ENCODE data around the gene GPR27. TPM values are rescaled to one million over a fixed set of nuclear protein-coding genes. Genes with fewer than 3 reads are reported as not detected.

The GPR27 gene
- total and polyA plus RNA-seq, 5 donors from 2014 or later: 0.30 to 1.4 (median 0.92) TPM; not detected in 1

DNA sequence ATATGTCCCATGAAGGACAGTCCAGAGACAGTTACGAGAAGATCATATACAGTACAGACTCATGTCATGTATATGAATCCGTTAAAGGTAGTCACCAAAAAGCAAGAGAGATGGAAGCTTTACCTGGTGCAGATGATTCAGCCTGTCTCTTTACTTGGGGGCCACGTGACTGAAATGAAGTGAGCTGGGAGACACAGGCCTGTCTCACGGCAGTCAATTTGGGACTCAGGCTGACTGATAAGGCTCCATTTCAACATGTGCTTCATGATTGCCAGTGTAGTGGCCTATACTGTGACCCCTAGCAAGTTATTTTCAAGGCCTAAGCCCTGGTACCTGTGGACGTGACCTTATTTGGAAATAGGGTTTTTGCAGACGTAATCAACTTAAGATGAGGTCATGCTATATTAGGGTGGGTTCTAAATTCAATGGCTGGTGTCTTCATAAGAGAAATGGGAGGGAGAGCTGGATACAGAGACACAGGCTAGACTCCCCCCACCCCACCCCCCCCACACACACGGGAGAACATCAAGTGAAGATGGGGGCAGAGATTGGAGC lies 34.3 kb downstream of the GPR27 start:
- Histone ChIP-seq H3K9me3 (ENCODE audit: control insufficient read depth in 2 of 2, low read length in 2 of 2) (no peaks in the 10 kb centered on the region), H3K36me3 (ENCODE audit: control insufficient read depth, insufficient read depth, low read length) (no peaks in the 10 kb centered on the region), H3K4me1 (ENCODE audit: control insufficient read depth, insufficient read depth, low read length, poor library complexity, severe bottlenecking) (peaks cover 16% of the 10 kb centered on the region), H3K27ac (ENCODE audit: insufficient read depth, low read length, poor library complexity, severe bottlenecking) (no peak overlapping the region), H3K27me3 (ENCODE audit: control insufficient read depth, insufficient read depth, low read length) (peaks cover 18% of the 10 kb centered on the region), H3K4me3 (ENCODE audit: low read depth, low read length) (no peak overlapping the region)
- Mint-ChIP-seq H3K9me3 (peaks cover 0 to 2% (median 0%) of the 10 kb centered on the region in 7 donors), H3K4me3 (no peak overlapping the region), H3K27ac (no peak overlapping the region), H3K27me3 (peaks cover 48% of the 10 kb centered on the region), H3K4me1 (peaks cover 0 to 25% (median 11%) of the 10 kb centered on the region in 4 donors), H3K36me3 (no peaks in the 10 kb centered on the region)
- ATAC-seq (ENCODE audit: low read depth in 2 of 2) (no peak), DNase-seq (no peak)

- DNase-seq: no peak
- H3K27ac ChIP-seq (ENCODE audit: insufficient read depth, low read length, poor library complexity, severe bottlenecking): no peak overlapping the region
- Mint-ChIP-seq H3K4me3 (no peak overlapping the region), H3K27me3 (peaks cover 42% of the 10 kb centered on the region), H3K27ac (no peak overlapping the region), H3K9me3 (peaks cover 0 to 1% (median 0%) of the 10 kb centered on the region in 7 donors), H3K4me1 (peaks cover 0 to 17% (median 4%) of the 10 kb centered on the region in 4 donors), H3K36me3 (no peaks in the 10 kb centered on the region)
- H3K36me3 ChIP-seq (ENCODE audit: control insufficient read depth, insufficient read depth, low read length): no peaks in the 10 kb centered on the region
- H3K9me3 ChIP-seq (ENCODE audit: control insufficient read depth in 2 of 2, low read length in 2 of 2): no peaks in the 10 kb centered on the region
- ATAC-seq (ENCODE audit: low read depth in 2 of 2): no peak
- no peak overlapping the region for H3K4me3 ChIP-seq (ENCODE audit: low read depth, low read length)
- H3K4me1 ChIP-seq (ENCODE audit: control insufficient read depth, insufficient read depth, low read length, poor library complexity, severe bottlenecking): peaks cover 6% of the 10 kb centered on the region
- H3K27me3 ChIP-seq (ENCODE audit: control insufficient read depth, insufficient read depth, low read length): peaks cover 8% of the 10 kb centered on the region
Measured at GRCh38 chr3:71789922-71790321, 36.3 kb downstream of the GPR27 start.

GRCh38 chr3:71791634-71792033 lies 38.0 kb downstream of the GPR27 start:
- no peak overlapping the region for H3K4me3 Mint-ChIP-seq
- no peak for DNase-seq
- H3K9me3 ChIP-seq (ENCODE audit: control insufficient read depth in 2 of 2, low read length in 2 of 2): no peaks in the 10 kb centered on the region
- peaks cover 6% of the 10 kb centered on the region for H3K27me3 ChIP-seq (ENCODE audit: control insufficient read depth, insufficient read depth, low read length)
- H3K4me3 ChIP-seq (ENCODE audit: low read depth, low read length): no peak overlapping the region
- peaks cover 0 to 1% (median 0%) of the 10 kb centered on the region in 7 donors for H3K9me3 Mint-ChIP-seq
- ATAC-seq (ENCODE audit: low read depth in 2 of 2): no peak
- peaks cover 32% of the 10 kb centered on the region for H3K27me3 Mint-ChIP-seq
- H3K4me1 ChIP-seq (ENCODE audit: control insufficient read depth, insufficient read depth, low read length, poor library complexity, severe bottlenecking): no peaks in the 10 kb centered on the region
- H3K4me1 Mint-ChIP-seq: peaks cover 0 to 6% (median 0%) of the 10 kb centered on the region in 4 donors
- H3K36me3 ChIP-seq (ENCODE audit: control insufficient read depth, insufficient read depth, low read length): no peaks in the 10 kb centered on the region
- H3K27ac ChIP-seq (ENCODE audit: insufficient read depth, low read length, poor library complexity, severe bottlenecking): no peak overlapping the region
- H3K36me3 Mint-ChIP-seq: no peaks in the 10 kb centered on the region
- H3K27ac Mint-ChIP-seq: no peak overlapping the region

- H3K27me3 ChIP-seq (ENCODE audit: control insufficient read depth, insufficient read depth, low read length): peaks cover 9% of the 10 kb centered on the region
- Mint-ChIP-seq H3K4me1 (no peaks in the 10 kb centered on the region), H3K27ac (no peak overlapping the region), H3K36me3 (no peaks in the 10 kb centered on the region), H3K27me3 (peaks cover 32% of the 10 kb centered on the region), H3K9me3 (no peaks in the 10 kb centered on the region), H3K4me3 (no peak overlapping the region)
- H3K36me3 ChIP-seq (ENCODE audit: control insufficient read depth, insufficient read depth, low read length): no peaks in the 10 kb centered on the region
- no peak overlapping the region for H3K4me3 ChIP-seq (ENCODE audit: low read depth, low read length)
- no peaks in the 10 kb centered on the region for H3K9me3 ChIP-seq (ENCODE audit: control insufficient read depth in 2 of 2, low read length in 2 of 2)
- no peak overlapping the region for H3K27ac ChIP-seq (ENCODE audit: insufficient read depth, low read length, poor library complexity, severe bottlenecking)
- ATAC-seq (ENCODE audit: low read depth in 2 of 2) (no peak), DNase-seq (no peak)
- H3K4me1 ChIP-seq (ENCODE audit: control insufficient read depth, insufficient read depth, low read length, poor library complexity, severe bottlenecking): no peaks in the 10 kb centered on the region
Measured at GRCh38 chr3:71796290-71796689, 42.6 kb downstream of the GPR27 start.

DNA sequence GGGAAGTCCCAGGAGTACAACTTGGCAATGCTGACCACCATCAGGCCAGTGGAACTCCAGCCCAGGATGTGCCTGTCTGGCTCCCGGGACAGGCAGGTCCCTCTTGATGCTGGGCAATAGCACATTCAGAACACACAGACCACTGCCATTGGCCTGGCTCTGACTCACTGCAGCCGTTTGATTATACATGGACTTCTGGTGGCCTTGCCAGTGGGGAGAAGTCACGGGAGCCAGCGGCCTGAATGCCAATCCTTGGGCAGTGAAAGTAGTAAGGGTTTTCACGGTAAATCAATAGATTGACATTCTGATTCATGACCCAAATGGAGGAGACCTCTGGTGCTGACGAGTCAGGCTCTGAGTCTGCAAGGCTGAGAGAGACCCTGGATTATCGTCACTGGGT lies 43.8 kb downstream of the GPR27 start:
- no peak for DNase-seq
- ATAC-seq (ENCODE audit: low read depth in 2 of 2): no peak
- Histone ChIP-seq H3K9me3 (ENCODE audit: control insufficient read depth in 2 of 2, low read length in 2 of 2) (no peaks in the 10 kb centered on the region), H3K27me3 (ENCODE audit: control insufficient read depth, insufficient read depth, low read length) (peaks cover 9% of the 10 kb centered on the region), H3K27ac (ENCODE audit: insufficient read depth, low read length, poor library complexity, severe bottlenecking) (no peak overlapping the region), H3K4me1 (ENCODE audit: control insufficient read depth, insufficient read depth, low read length, poor library complexity, severe bottlenecking) (no peaks in the 10 kb centered on the region), H3K4me3 (ENCODE audit: low read depth, low read length) (no peak overlapping the region), H3K36me3 (ENCODE audit: control insufficient read depth, insufficient read depth, low read length) (no peaks in the 10 kb centered on the region)
- H3K4me3 Mint-ChIP-seq: no peak overlapping the region
- H3K27ac Mint-ChIP-seq: no peak overlapping the region
- H3K9me3 Mint-ChIP-seq: no peaks in the 10 kb centered on the region
- H3K4me1 Mint-ChIP-seq: no peaks in the 10 kb centered on the region
- peaks cover 35% of the 10 kb centered on the region for H3K27me3 Mint-ChIP-seq
- no peaks in the 10 kb centered on the region for H3K36me3 Mint-ChIP-seq

- DNase-seq (no peak), ATAC-seq (ENCODE audit: low read depth in 2 of 2) (no peak)
- Mint-ChIP-seq H3K36me3 (no peaks in the 10 kb centered on the region), H3K27me3 (peaks cover 35% of the 10 kb centered on the region), H3K27ac (no peak overlapping the region), H3K9me3 (no peaks in the 10 kb centered on the region), H3K4me1 (no peaks in the 10 kb centered on the region), H3K4me3 (no peak overlapping the region)
- Histone ChIP-seq H3K4me3 (ENCODE audit: low read depth, low read length) (no peak overlapping the region), H3K27ac (ENCODE audit: insufficient read depth, low read length, poor library complexity, severe bottlenecking) (no peak overlapping the region), H3K27me3 (ENCODE audit: control insufficient read depth, insufficient read depth, low read length) (peaks cover 6% of the 10 kb centered on the region), H3K36me3 (ENCODE audit: control insufficient read depth, insufficient read depth, low read length) (no peaks in the 10 kb centered on the region), H3K9me3 (ENCODE audit: control insufficient read depth in 2 of 2, low read length in 2 of 2) (no peaks in the 10 kb centered on the region), H3K4me1 (ENCODE audit: control insufficient read depth, insufficient read depth, low read length, poor library complexity, severe bottlenecking) (no peaks in the 10 kb centered on the region)
Measured at GRCh38 chr3:71800023-71800422, 46.4 kb downstream of the GPR27 start.

GRCh38 chr3:71801986-71802385 lies 48.3 kb downstream of the GPR27 start:
- H3K27ac Mint-ChIP-seq: no peak overlapping the region
- no peak overlapping the region for H3K4me3 ChIP-seq (ENCODE audit: low read depth, low read length)
- H3K27ac ChIP-seq (ENCODE audit: insufficient read depth, low read length, poor library complexity, severe bottlenecking): no peak overlapping the region
- no peaks in the 10 kb centered on the region for H3K4me1 ChIP-seq (ENCODE audit: control insufficient read depth, insufficient read depth, low read length, poor library complexity, severe bottlenecking)
- peaks cover 6% of the 10 kb centered on the region for H3K27me3 ChIP-seq (ENCODE audit: control insufficient read depth, insufficient read depth, low read length)
- no peak overlapping the region for H3K4me3 Mint-ChIP-seq
- H3K27me3 Mint-ChIP-seq: peaks cover 30% of the 10 kb centered on the region
- H3K4me1 Mint-ChIP-seq: no peaks in the 10 kb centered on the region
- H3K9me3 Mint-ChIP-seq: no peaks in the 10 kb centered on the region
- DNase-seq (no peak), ATAC-seq (ENCODE audit: low read depth in 2 of 2) (no peak)
- H3K9me3 ChIP-seq (ENCODE audit: control insufficient read depth in 2 of 2, low read length in 2 of 2): no peaks in the 10 kb centered on the region
- H3K36me3 Mint-ChIP-seq: no peaks in the 10 kb centered on the region
- H3K36me3 ChIP-seq (ENCODE audit: control insufficient read depth, insufficient read depth, low read length): no peaks in the 10 kb centered on the region

GRCh38 chr3:71803248-71803647 lies 49.6 kb downstream of the GPR27 start:
- no peak overlapping the region for H3K27ac Mint-ChIP-seq
- Histone ChIP-seq H3K4me3 (ENCODE audit: low read depth, low read length) (no peak overlapping the region), H3K36me3 (ENCODE audit: control insufficient read depth, insufficient read depth, low read length) (no peaks in the 10 kb centered on the region), H3K4me1 (ENCODE audit: control insufficient read depth, insufficient read depth, low read length, poor library complexity, severe bottlenecking) (no peaks in the 10 kb centered on the region), H3K9me3 (ENCODE audit: control insufficient read depth in 2 of 2, low read length in 2 of 2) (no peaks in the 10 kb centered on the region), H3K27me3 (ENCODE audit: control insufficient read depth, insufficient read depth, low read length) (peaks cover 6% of the 10 kb centered on the region), H3K27ac (ENCODE audit: insufficient read depth, low read length, poor library complexity, severe bottlenecking) (no peak overlapping the region)
- no peaks in the 10 kb centered on the region for H3K4me1 Mint-ChIP-seq
- no peaks in the 10 kb centered on the region for H3K36me3 Mint-ChIP-seq
- no peak for DNase-seq
- no peak overlapping the region for H3K4me3 Mint-ChIP-seq
- no peaks in the 10 kb centered on the region for H3K9me3 Mint-ChIP-seq
- ATAC-seq (ENCODE audit: low read depth in 2 of 2): no peak
- peaks cover 30% of the 10 kb centered on the region for H3K27me3 Mint-ChIP-seq

Data from CD4-positive, CD25-positive, alpha-beta regulatory T cell (primary cell).